Memory B cell (primary cell): Measurements from ENCODE around the gene ITM2B.
A peak's percentile ranks its signal among the peaks of the same experiment; 100 is the strongest.
"Not testable (repeated sequence)": the region's sequence is repeated elsewhere in the genome, so short reads cannot be mapped to it uniquely, and the experiment has no call there.

ENCODE experiments used
- ATAC-seq: fragments of 150-1000 bp; cut with Tn5 transposase; 2 replicates; pipeline ENCODE4 v1.10.0; 2021; ENCODE audit warnings: low read depth, mild to moderate bottlenecking, moderate library complexity
- DNase-seq, 2 donors: peaks; one replicate each; pipeline ENCODE4 v3.0.0; 2022; ENCODE audit warnings: low spot score in 2 of 2
- H3K27ac Mint-ChIP-seq: one replicate; pipeline ENCODE4 v1.8.0; 2022; ENCODE audit warnings: mild to moderate bottlenecking, moderate library complexity, mixed read lengths
- H3K27me3 Mint-ChIP-seq: one replicate; pipeline ENCODE4 v1.8.0; 2022; ENCODE audit warnings: mixed read lengths
- H3K36me3 Mint-ChIP-seq: one replicate; pipeline ENCODE4 v1.8.0; 2022; ENCODE audit warnings: mild to moderate bottlenecking, mixed read lengths
- H3K4me1 Mint-ChIP-seq: one replicate; pipeline ENCODE4 v1.8.0; 2022; ENCODE audit warnings: mixed read lengths
- H3K4me3 Mint-ChIP-seq: one replicate; pipeline ENCODE4 v1.8.0; 2022; ENCODE audit warnings: mild to moderate bottlenecking, moderate library complexity, mixed read lengths
- H3K9me3 Mint-ChIP-seq: one replicate; pipeline ENCODE4 v1.8.0; 2022; ENCODE audit warnings: mixed read lengths

ITM2B gene

GRCh38 chr13:48215511-48216203, 17.3 kb upstream of the ITM2B start:
- Mint-ChIP-seq H3K27me3 (peaks cover 13% of the 10 kb centered on the region), H3K4me1 (peaks cover 14% of the 10 kb centered on the region)
- not testable (repeated sequence) for H3K4me3 Mint-ChIP-seq, H3K36me3 Mint-ChIP-seq, H3K27ac Mint-ChIP-seq, H3K9me3 Mint-ChIP-seq, ATAC-seq, DNase-seq

- ATAC-seq (no peak), DNase-seq (no peak)
- Mint-ChIP-seq H3K36me3 (peaks cover 2% of the 10 kb centered on the region), H3K4me3 (no peak overlapping the region), H3K4me1 (peaks cover 20% of the 10 kb centered on the region), H3K27me3 (peaks cover 13% of the 10 kb centered on the region), H3K9me3 (peaks cover 2% of the 10 kb centered on the region), H3K27ac (no peak overlapping the region)
These were observed 16.7 kb upstream of the ITM2B start for GRCh38 chr13:48216204-48216711.

- Mint-ChIP-seq H3K27me3 (peaks cover 7% of the 10 kb centered on the region), H3K36me3 (peaks cover 2% of the 10 kb centered on the region), H3K9me3 (peaks cover 2% of the 10 kb centered on the region), H3K4me3 (peak overlapping the region; percentile 69), H3K4me1 (peaks cover 34% of the 10 kb centered on the region), H3K27ac (peak overlapping the region; percentile 72)
- DNase-seq (no peak), ATAC-seq (peak; percentile 21)
These were observed 12.4 kb upstream of the ITM2B start for GRCh38 chr13:48220592-48220980.

GRCh38 chr13:48220981-48221685, 11.9 kb upstream of the ITM2B start:
- ATAC-seq (peak; percentile 37), DNase-seq (no peak)
- Mint-ChIP-seq H3K27me3 (peaks cover 4% of the 10 kb centered on the region), H3K9me3 (peaks cover 2% of the 10 kb centered on the region), H3K27ac (peak overlapping the region; percentile 72), H3K4me1 (peaks cover 31% of the 10 kb centered on the region), H3K4me3 (peak overlapping the region; percentile 69), H3K36me3 (peaks cover 2% of the 10 kb centered on the region)

GRCh38 chr13:48221686-48222187, 11.3 kb upstream of the ITM2B start:
- peaks cover 31% of the 10 kb centered on the region for H3K4me1 Mint-ChIP-seq
- H3K27me3 Mint-ChIP-seq: peaks cover 4% of the 10 kb centered on the region
- H3K9me3 Mint-ChIP-seq: peaks cover 2% of the 10 kb centered on the region
- peaks cover 2% of the 10 kb centered on the region for H3K36me3 Mint-ChIP-seq
- DNase-seq (no peak), ATAC-seq (no peak)
- H3K4me3 Mint-ChIP-seq: peak overlapping the region; percentile 69
- peak overlapping the region; percentile 72 for H3K27ac Mint-ChIP-seq

- H3K4me3 Mint-ChIP-seq: peak overlapping the region; percentile 27
- no peak overlapping the region for H3K27ac Mint-ChIP-seq
- peaks cover 2% of the 10 kb centered on the region for H3K27me3 Mint-ChIP-seq
- H3K36me3 Mint-ChIP-seq: no peaks in the 10 kb centered on the region
- ATAC-seq: no peak
- no peaks in the 10 kb centered on the region for H3K9me3 Mint-ChIP-seq
- H3K4me1 Mint-ChIP-seq: peaks cover 32% of the 10 kb centered on the region
- DNase-seq: no peak
These were observed 10.4 kb upstream of the ITM2B start for GRCh38 chr13:48222358-48223301.

GRCh38 chr13:48224701-48225100, 8.3 kb upstream of the ITM2B start:
- H3K27ac Mint-ChIP-seq: no peak overlapping the region
- H3K4me1 Mint-ChIP-seq: peaks cover 32% of the 10 kb centered on the region
- H3K4me3 Mint-ChIP-seq: no peak overlapping the region
- H3K27me3 Mint-ChIP-seq: peaks cover 2% of the 10 kb centered on the region
- no peak for ATAC-seq
- no peaks in the 10 kb centered on the region for H3K36me3 Mint-ChIP-seq
- no peaks in the 10 kb centered on the region for H3K9me3 Mint-ChIP-seq
- DNase-seq: no peak

GRCh38 chr13:48230541-48230940, 2.5 kb upstream of the ITM2B start:
- ATAC-seq (no peak), DNase-seq (no peak)
- H3K4me1 Mint-ChIP-seq: peaks cover 14% of the 10 kb centered on the region
- no peak overlapping the region for H3K4me3 Mint-ChIP-seq
- no peak overlapping the region for H3K27ac Mint-ChIP-seq
- H3K27me3 Mint-ChIP-seq: no peaks in the 10 kb centered on the region
- H3K36me3 Mint-ChIP-seq: peaks cover 1% of the 10 kb centered on the region
- H3K9me3 Mint-ChIP-seq: no peaks in the 10 kb centered on the region

GRCh38 chr13:48231080-48231479, 1.9 kb upstream of the ITM2B start:
- Mint-ChIP-seq H3K4me3 (no peak overlapping the region), H3K4me1 (peaks cover 19% of the 10 kb centered on the region), H3K9me3 (no peaks in the 10 kb centered on the region), H3K27me3 (no peaks in the 10 kb centered on the region), H3K27ac (no peak overlapping the region), H3K36me3 (peaks cover 1% of the 10 kb centered on the region)
- ATAC-seq (no peak), DNase-seq (no peak)

- peak overlapping the region; percentile 93 for H3K4me3 Mint-ChIP-seq
- H3K36me3 Mint-ChIP-seq: peaks cover 6% of the 10 kb centered on the region
- ATAC-seq (no peak), DNase-seq (no peak)
- H3K9me3 Mint-ChIP-seq: no peaks in the 10 kb centered on the region
- peaks cover 26% of the 10 kb centered on the region for H3K4me1 Mint-ChIP-seq
- H3K27ac Mint-ChIP-seq: peak overlapping the region; percentile 93
- H3K27me3 Mint-ChIP-seq: no peaks in the 10 kb centered on the region
These were observed 1.1 kb upstream of the ITM2B start for GRCh38 chr13:48231933-48232332.

- Mint-ChIP-seq H3K9me3 (no peaks in the 10 kb centered on the region), H3K27ac (peak overlapping the region; percentile 93), H3K4me1 (peaks cover 30% of the 10 kb centered on the region), H3K27me3 (no peaks in the 10 kb centered on the region), H3K4me3 (peak overlapping the region; percentile 93), H3K36me3 (peaks cover 7% of the 10 kb centered on the region)
- DNase-seq (peak in 1 of 2 donors; percentile 37), ATAC-seq (peak; percentile 13)
These were observed 473 bp upstream of the ITM2B start for GRCh38 chr13:48232420-48233045.

- Mint-ChIP-seq H3K27ac (peak overlapping the region; percentile 93), H3K36me3 (peaks cover 7% of the 10 kb centered on the region), H3K4me3 (peak overlapping the region; percentile 93), H3K27me3 (no peaks in the 10 kb centered on the region), H3K4me1 (peaks cover 28% of the 10 kb centered on the region), H3K9me3 (no peaks in the 10 kb centered on the region)
- DNase-seq (no peak), ATAC-seq (peak; percentile 2)
These were observed 983 bp downstream of the ITM2B start for GRCh38 chr13:48233889-48234488.
